HG03520 (cell line): ENCODE results near the gene FMN2.

Source experiments
- ATAC-seq: cut with Tn5 transposase; IDR thresholded peaks from one replicate; pipeline ENCODE4 v1.9.1; 2021; ENCODE audit warnings: mild to moderate bottlenecking, moderate library complexity; ENCODE audit not compliant: unreplicated experiment

Gene FMN2

DNA sequence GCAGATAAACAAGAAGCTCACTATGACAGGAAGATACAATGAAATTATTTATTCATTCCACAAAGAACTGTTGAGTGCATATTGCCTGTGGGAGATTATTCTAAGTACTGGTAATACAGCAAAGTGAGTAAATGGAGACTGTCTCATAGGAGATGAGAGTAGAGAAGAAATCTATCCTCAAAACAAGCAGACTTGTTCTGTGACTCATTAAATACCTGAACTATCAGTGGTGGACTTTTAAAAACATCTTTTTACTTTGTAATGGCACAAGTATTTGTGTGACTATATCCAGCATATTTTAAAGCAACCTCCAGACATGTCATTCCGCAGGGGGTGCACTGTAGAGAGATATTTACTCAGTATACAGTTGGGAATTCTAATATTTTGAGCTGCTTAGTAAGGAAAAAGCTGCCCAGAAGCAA, 259.2 kb downstream of the FMN2 start:
- no peak for ATAC-seq

DNA sequence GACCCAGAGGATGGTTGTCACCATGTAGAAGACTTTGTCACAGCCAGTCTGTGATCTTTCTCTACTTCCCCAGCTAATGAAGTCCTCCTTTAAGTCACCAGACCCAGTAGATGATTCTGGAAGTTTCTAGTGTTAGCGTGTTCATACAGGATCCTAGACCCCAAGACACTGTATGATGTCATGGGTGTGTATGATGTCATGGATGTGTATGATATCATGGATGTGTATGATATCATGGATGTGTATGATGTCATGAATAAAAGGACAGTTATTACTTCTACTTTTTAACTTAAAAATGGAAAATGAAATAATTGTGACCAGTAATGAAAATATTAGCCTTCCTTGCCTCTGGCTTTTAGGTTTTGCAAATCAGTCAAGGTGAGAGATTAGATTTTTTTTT, 260.0 kb downstream of the FMN2 start:
- no peak for ATAC-seq

DNA sequence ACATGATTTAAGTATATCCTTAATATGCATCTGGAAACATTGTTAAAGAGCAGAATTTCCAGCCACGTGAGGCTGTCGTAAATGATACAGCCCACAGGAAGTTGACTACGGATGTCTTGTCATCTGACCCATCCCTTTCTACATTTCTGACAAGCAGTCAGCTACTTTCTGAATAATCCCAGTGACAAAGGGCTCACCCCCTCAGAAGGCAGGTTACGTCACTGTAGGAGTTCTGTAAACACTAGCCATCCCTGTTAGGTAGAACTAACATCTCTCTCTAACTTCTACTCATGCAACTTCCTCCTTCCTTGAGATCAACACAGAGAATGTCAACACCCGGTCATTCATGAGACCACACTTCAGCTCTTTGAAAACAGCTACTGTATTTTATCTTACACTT, 261.1 kb downstream of the FMN2 start:
- ATAC-seq: no peak

DNA sequence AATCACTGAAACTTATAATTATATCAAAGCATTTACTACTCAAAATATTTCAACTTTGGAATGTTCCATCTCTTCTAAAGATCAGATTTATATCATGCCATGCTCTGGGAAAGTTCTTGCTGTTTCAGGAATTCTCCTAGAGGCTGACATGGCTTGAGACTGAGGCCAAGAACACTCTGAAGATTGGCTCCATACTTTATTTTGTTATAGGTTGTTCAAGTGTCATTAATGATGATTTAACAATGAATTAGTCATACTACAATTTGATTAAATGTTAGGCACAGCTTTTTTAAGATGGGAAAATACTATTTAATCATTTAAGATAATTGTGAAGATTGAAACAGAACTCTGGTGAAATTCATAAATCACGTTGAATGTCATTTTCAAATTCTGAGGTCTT, 264.9 kb downstream of the FMN2 start:
- ATAC-seq: no peak

DNA sequence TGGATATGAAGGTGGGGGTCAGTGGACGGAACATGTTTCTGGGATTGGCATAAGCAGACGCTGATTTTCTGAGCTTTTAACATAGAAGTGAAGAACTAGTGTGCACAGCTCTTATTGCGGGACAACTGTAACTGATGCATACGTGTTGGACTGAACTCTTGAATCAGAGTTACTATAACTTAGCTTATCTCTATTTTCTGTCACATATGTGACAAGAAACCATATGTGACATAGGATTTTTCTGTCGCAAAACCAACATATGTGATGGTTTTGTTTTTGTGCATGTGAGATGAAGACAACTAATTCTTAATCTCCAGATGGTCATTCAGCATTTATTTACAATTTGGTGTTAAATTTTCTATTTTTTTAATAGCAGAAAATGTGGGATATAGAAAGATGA, 270.4 kb downstream of the FMN2 start:
- ATAC-seq: no peak

DNA sequence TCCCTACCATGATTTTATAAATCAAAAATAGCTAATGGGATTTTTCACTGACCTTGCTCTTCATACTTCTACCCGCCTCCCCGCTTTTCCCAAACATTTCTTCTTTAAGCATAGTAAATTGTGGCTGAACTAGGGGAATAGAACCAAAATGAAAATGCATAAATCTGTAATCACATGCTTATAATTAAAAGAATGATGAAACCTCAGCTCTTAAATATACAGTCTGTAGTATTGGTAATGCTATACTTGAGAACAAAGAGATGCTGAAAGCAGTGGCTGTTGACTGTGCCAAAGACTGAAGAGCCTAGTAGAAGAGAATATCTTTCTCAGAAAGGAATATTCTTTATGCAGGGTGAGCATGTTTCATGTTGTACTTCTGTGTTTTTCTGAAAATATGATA, 271.1 kb downstream of the FMN2 start:
- no peak for ATAC-seq

DNA sequence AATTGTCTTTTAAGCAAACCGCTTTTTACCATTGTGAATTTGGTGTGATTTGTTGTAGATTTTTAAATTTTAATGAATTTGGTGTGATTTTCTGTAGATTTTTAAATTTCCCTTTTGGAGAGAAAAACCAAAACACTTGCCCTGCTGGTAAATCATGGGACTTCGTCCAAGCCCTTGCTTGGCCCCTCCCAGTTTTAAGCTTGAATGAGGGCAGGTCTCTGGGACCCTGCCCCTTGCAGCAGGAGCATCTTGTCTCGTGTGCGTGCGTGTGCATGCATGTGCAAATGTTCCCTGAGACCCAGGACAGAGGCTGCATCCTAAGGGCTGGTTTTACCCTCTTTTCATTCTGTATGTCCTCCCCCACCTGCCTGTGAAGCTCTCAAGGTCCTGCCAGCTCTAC, 271.6 kb downstream of the FMN2 start:
- ATAC-seq: no peak

DNA sequence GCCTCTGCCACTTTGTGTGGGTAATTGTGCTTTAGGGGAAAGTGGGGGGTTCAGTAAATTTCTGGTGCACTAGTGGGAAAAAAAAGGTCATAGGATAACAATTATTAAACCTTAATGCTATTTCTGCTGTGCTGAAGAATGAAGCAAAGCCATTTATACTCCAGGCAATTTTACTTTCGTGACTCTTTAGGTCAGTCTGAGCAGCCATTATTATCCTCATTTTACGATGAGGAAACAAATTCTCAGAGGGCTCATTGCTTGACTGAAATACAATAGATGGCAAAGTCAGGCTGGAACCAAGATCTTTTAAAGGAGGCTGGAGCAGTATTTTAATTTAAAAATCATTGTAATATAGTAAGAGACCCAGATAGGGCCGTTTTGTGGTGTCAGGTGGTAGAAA, 272.2 kb downstream of the FMN2 start:
- no peak for ATAC-seq

DNA sequence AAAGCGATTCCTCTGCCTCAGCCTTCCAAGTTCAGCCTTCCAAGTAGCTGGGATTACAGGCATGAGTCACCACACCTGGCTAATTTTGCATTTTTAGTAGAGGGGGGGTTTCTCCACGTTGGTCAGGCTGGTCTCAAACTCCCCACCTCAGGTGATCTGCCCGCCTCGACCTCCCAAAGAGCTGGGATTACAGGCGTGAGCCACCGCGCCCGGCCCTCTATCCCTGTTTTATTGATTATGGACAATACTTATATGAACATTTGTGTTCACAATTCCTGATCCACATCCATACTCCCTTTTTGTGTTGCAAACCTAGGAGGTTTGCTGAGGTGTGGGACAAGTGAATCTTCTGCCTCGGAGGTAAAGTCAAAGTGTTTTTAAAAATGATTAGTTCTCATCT, 275.0 kb downstream of the FMN2 start:
- no peak for ATAC-seq

DNA sequence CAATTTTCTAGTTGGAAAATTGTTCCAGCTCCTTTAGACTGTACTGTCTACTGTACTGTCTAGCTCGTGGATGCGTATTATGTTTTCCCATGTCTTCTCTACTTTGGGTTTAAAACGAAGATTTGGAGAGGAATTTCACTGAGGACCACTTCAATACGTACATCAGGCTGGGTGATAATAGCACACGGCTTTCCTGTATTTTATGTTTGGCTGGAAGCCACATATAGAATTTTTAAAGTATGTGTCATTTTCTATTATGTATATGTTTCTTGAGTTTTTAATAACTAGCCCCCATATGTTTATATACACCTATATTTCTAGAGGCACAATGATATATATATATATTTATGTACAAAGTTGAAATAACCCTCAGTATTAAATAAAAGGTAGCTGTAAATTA, 293.9 kb downstream of the FMN2 start:
- no peak for ATAC-seq

DNA sequence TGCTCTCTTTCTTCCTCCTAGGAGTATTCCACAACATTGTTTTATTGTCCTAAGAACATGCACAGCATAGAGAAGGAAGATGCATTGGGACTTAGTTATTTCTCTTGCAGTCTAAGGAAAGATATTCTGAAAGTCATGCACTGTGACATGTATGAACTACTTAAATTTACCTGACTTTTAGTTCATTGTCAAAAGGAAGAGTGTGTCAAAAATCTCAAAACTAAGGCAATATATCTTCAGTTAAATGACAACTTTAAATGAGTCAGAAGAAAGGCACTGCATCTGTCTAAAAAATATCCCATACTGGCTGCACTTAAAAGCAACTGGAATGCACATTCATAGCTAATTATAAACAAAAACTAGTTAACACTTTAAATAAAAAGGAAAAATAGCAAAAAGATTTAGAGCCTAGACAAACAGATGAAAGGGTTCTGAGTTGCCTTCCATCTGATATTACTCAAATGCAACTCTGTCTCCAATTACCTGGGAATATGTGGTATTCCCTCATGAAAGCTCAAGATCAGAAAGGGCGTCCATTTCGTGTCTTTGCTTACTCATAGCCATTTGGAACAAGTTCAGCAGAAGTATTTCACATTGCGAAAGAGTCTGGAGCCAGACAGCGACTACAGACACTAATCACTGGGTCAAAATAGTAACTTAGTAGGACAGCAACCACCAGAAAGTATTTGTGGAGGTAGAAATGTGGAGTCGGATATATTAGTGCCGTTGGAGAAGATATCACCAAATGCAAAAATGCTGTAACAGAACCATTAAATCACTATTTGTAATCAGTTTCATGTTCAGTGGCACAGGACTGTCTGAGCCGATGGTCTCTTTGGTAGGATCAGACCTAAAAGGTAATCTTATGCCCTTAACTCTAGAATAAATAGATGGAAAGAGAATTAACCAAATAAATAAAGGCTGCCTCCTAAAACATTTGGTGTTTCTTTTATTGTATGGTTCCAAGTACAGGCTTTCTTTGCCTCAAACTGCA, 294.6 kb downstream of the FMN2 start:
- ATAC-seq: no peak

DNA sequence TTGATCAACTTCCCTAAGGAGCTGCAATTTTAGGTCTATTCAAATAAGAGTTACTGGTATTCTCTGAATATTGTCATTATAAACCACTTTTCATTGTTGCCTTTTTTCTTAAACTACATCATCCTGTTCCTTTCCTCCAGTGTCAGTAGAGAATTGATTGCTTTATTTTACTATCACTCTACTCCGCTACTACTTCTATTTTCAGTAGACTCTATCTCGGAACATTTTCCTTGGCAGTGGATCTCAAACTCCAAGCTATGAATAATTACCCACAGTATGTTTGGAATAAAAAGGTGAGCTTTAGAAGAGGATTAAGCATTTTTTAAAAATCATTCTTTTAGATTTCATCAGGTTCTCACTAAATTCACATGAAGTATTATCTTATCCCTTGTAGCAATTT, 295.4 kb downstream of the FMN2 start:
- no peak for ATAC-seq

DNA sequence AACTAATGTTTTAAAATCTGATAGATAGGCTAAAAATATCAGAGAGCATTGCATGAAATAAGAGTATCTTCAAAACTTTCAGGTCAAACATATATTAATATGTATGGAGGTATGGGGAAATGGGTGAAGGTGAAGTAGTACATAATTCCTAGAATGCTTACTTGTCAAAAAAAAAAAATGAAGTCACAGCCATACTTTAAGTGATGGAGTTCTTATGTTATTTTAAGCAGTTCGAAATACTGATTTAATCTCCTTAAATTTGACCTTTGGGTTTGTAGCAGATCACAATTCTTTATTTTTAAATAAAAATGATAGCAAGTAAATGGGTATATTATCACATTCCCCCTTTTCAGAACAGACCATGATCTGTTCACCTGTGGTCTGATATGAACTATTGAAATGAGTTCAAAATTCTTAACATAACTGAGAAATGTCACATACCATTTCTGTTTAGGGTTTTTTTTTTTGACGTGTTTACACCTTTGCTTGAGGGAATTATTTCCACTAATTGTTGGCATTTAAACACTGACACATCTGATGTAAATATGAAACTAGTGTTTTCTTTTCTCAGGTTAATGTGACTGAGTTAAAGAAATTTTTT, 300.1 kb downstream of the FMN2 start:
- no peak for ATAC-seq

DNA sequence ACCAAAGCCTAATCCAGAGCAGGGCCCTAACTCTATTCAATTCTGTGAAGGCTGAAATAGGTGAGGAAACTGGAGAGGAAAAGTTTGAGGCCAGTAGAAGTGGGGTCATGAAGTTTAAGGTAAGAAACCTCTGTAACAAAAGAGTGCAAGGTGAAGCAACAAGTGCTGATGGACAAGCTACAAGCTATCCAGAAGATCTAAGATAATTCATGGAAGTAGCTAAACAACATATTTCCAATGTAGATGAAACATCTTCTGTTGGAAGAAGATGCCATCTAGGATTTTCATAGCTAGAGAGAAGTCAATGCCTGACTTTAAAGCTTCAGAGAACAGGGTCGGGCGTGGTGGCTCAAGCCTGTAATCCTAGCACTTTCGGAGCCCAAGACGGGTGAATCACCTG, 302.7 kb downstream of the FMN2 start:
- ATAC-seq: no peak

DNA sequence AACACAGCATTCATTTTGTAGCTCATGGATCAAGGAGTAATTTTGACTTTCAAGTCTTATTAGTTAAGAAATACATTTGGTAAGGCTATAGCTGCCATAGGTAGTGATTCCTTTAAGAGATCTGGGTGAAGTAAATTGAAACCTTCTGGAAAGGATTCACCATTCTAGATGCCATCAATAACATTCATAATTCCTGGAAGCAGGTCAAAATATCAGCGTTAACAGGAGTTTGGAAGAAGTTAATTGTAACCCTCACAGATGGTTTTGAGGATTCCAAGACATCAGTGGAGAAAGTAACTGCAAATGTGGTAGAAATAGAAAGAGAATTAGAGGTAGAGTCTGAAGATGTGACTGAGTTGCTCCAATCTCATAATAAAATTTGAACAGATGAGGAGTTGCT, 303.7 kb downstream of the FMN2 start:
- no peak for ATAC-seq

DNA sequence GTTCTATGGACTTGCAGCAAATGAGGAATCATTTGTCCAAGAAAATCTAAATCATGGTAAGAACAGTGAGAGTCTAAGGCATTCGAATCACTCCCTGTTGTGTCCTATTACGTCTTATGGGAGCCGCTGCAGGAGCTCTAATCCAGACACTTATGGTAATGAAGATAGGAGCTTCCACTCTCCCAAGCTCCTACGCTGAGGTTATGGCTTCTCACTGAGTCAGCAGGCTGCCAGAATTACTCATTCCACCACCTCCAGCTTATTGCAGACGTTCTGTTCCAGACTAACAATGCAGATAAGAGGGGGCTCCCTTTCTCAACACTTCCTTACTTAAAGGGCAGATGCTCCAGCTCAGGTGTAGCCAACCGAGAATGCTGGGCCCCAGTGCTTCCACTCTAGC, 307.7 kb downstream of the FMN2 start:
- ATAC-seq: no peak

DNA sequence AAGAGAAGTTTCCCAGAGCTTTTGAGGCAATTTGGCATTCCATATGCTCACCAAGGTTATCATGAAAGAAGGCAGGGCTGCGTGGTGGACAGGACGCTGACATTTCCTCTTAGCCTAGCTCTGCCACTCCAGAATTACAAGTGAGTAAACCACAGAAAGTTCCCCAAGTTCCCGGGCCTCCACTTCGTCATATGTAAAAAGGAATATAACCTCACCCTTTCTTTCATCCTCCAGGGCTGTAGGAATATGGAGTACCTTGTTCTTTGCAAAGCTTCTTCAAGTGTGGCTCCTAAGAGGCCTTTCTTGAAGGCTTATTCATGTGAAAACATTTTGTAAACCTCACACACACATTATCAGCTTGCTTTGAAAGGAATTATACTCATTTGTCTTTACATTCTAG, 310.0 kb downstream of the FMN2 start:
- ATAC-seq: no peak

DNA sequence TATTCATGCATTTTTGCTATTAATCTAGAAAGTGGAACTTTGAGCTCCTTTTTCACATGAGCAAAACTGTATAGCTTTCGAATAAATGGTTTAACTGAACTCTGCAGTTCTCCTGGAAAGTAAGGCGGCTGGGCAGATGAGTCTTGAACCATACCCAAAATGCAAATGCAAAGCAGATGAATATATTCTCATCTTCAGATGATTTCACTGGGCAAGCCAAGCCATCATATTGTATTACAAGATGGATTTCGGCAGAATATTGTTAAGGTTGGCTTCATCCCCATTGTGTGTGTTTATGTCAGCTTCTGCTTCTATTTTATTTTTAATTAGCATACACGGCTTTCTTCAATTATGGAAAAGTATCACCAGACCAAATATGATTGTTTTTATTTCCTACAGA, 310.6 kb downstream of the FMN2 start:
- no peak for ATAC-seq

DNA sequence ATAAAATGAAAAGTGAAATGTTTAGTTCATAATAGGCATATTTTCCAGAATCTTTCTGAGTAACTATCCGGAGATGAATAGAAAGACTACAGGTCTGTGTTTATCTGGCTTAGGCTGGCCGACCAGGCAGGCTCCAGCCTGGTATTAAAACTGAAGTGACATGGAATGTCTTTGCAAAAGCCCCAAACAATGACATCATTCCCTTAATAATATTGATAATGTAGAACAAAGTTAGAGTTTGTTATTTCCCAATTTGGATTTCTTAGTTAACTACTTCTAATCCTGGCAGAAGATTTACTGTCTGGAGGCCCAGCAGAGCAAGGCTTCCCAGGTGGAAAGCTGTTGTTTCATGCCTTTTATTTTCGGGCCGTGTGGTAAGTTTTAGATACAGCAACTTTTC, 312.6 kb downstream of the FMN2 start:
- no peak for ATAC-seq

DNA sequence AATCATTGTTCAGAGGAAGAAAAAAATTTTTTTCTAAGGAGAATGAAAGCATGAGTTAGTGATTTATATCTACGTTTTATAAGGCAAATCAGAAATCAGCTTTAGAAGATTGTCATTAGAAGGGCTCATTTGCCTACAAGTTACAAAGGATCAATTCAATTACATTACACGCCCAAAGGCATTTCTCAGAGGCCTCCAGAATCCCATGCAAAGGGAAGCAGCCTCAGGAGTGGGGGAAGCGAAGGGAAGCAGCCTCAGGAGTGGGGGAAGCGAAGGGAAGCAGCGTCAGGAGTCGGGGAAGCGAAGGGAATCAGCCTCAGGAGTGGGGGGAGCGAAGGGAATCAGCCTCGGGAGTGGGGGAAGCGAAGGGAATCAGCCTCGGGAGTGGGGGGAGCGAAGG, 314.1 kb downstream of the FMN2 start:
- ATAC-seq: no peak

DNA sequence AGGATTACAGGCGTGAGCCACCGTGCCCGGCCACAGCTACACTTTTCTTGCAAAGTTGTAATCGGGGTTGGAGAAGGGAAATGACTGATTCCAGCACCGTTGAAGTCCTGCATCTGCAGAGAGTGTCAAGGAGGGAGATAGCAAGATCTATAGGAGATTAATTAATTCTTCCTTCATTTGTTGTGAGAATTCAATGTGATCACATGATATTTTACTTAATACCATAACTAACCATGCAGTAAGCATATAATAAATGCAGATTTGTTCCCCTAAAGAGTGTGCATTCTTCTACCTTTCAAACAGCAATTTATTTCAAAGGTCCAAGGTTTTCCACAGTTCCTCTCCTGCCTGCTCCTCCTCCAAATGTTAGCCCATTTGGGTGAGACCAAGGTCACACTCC, 315.7 kb downstream of the FMN2 start:
- ATAC-seq: no peak

DNA sequence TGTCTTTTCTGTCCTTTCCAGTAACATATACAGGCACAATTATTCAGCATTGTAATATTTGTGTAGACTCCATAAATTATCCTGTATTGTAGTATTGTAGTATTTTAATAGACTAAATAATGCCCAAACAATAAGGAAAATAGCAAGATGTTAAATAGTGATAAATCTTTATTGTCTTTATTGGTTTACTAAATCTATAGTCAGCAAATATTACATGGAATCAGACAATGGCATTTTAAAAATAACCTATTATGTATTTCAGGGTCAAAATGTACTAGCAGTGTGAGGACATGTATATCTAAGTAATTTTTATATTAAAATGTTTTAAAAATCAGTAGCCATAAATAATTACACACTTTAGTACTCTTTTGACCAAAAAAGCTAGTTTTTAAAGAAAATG, 317.9 kb downstream of the FMN2 start:
- ATAC-seq: no peak

DNA sequence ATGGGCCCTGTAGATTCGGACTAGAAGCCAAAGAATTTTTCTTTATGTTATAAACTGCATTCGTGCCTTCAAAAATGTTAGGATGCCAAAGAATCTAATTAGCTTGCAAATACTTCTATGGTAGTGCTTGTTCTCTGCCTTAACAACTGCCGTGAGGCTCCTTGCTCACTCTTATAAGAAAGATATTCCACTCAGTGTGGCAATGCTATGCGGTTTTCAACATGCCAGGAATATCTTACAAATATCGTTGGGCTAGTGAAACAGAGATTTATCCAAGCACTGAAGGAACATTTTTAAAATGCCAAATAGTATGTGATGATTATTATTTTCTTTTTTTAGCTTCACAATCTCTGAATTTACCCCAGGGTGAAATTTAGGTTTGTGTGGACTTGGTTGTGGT, 322.0 kb downstream of the FMN2 start:
- ATAC-seq: no peak
